ENCODE measurements around the gene PLEKHM2. TPM values are rescaled to one million over a fixed set of nuclear protein-coding genes. Genes with fewer than 3 reads are reported as not detected.

PLEKHM2 gene
- 100 and 105 TPM in 2 replicates for total RNA-seq

DNA sequence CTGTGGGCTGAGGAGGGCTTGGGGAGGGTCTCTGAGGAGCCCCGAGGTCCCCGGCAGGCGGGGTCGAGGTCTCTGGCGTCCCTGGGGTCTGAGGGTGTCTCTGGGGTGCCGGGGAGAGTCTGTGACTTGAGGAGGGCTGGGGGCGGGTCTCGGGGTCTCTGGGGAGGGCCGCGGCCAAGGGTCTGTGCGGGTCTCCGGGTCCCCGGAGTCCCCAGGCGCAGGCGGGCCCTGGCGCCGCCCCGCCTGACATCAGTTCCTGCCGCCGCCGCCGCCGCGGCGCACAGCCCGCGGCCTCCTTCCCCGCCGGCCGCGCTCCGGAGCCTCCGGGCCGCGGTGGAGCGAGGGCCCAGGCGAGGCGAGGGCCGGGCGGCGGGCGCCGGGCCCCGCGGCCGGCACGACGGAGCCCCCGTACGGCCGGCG lies at the start of gene PLEKHM2:
TSS of gene PLEKHM2 (plus strand) at position 279 of the 420 bp plus-strand sequence. CDS start 239 bp downstream, outside the sequence.
- H3K4me1 Mint-ChIP-seq, result peaks cover 73% of the 10 kb centered on the region
- H3K27me3 Mint-ChIP-seq, result no peaks in the 10 kb centered on the region
- ChIA-PET CTCF (interaction anchor here (1.9 kb wide), 1 partner anchor 13 kb away, joined by 7 read pairs; no protein-coding TSS in a partner anchor), POLR2A (interaction anchor here (1.0 to 2.6 kb wide), 3 partner anchors 12 to 34 kb away, joined by 4 to 54 read pairs (median 4); no protein-coding TSS in a partner anchor)
- H3K27ac Mint-ChIP-seq, result peak within 1 kb of the TSS; percentile 91
- no peaks in the 10 kb centered on the region for H3K9me3 Mint-ChIP-seq
- no peak for TF ChIP-seq CTCF (IDR thresholded peaks at IDR 0.05)
- ATAC-seq (ENCODE audit: low read depth) (peak; percentile 56), DNase-seq (peak; percentile 57)
- intact Hi-C loops (cut with micrococcal nuclease), result loop anchor here (1.0 to 10.0 kb wide), 4 partner anchors 81 to 681 kb away; partner anchors contain the start of genes DNAJC16 and SZRD1
- H3K36me3 Mint-ChIP-seq (ENCODE audit: low read depth), result peaks cover 16% of the 10 kb centered on the region
- H3K4me3 Mint-ChIP-seq, result peak within 1 kb of the TSS; percentile 88

GRCh38 chr1:15636436-15636835 lies 47.7 kb upstream of the PLEKHM2 start:
- Mint-ChIP-seq H3K4me1 (no peaks in the 10 kb centered on the region), H3K9me3 (no peaks in the 10 kb centered on the region), H3K4me3 (no peak overlapping the region), H3K27ac (no peak overlapping the region), H3K27me3 (no peaks in the 10 kb centered on the region), H3K36me3 (ENCODE audit: low read depth) (peaks cover 88% of the 10 kb centered on the region)
- ChIA-PET POLR2A (interaction anchor here (0.6 kb wide), 1 partner anchor 58 kb away, joined by 4 read pairs; no protein-coding TSS in a partner anchor), CTCF (interaction anchor here (0.6 to 1.1 kb wide), 2 partner anchors 14 to 189 kb away, joined by 3 read pairs; no protein-coding TSS in a partner anchor)
- ATAC-seq (ENCODE audit: low read depth) (no peak), DNase-seq (no peak)
- no peak for TF ChIP-seq CTCF (IDR thresholded peaks at IDR 0.05)
- intact Hi-C loops (cut with micrococcal nuclease), result loop anchor here (10.0 kb wide), 1 partner anchor 108 kb away; the partner anchor contains the start of gene TMEM82

- ATAC-seq (ENCODE audit: low read depth) (no peak), DNase-seq (no peak)
- Mint-ChIP-seq H3K9me3 (no peaks in the 10 kb centered on the region), H3K27ac (no peak overlapping the region), H3K4me3 (no peak overlapping the region), H3K36me3 (ENCODE audit: low read depth) (peaks cover 88% of the 10 kb centered on the region), H3K27me3 (no peaks in the 10 kb centered on the region), H3K4me1 (no peaks in the 10 kb centered on the region)
- TF ChIP-seq CTCF (IDR thresholded peaks at IDR 0.05), result no peak
- intact Hi-C loops (cut with micrococcal nuclease), result loop anchor here (10.0 kb wide), 1 partner anchor 107 kb away; the partner anchor contains the start of gene TMEM82
- POLR2A ChIA-PET, result no interaction called here
- CTCF ChIA-PET, result no interaction called here
Measured at GRCh38 chr1:15637826-15638225, 46.3 kb upstream of the PLEKHM2 start.

DNA sequence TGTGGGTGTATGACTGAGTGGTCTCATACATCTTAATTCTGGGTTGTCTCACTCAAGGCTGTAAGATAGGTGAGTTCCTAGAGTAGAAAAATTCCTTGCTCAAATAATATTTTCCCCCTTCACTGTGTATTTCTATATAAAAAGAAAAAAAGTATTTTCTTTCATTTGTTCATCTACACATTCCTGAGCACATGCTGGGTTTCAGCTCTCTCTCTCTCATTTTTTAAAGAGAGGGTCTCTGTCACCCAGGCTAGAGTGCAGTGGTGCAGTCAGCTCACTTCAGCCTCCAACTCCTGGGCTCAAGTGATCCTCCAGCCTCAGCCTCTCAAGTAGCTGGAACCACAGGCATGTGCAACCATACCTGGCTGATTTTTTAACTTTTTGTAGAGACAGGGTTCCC lies 44.9 kb upstream of the PLEKHM2 start:
- no peaks in the 10 kb centered on the region for H3K4me1 Mint-ChIP-seq
- H3K36me3 Mint-ChIP-seq (ENCODE audit: low read depth), result peaks cover 88% of the 10 kb centered on the region
- DNase-seq (no peak), ATAC-seq (ENCODE audit: low read depth) (no peak)
- ChIA-PET CTCF (no interaction called here), POLR2A (no interaction called here)
- H3K4me3 Mint-ChIP-seq, result no peak overlapping the region
- intact Hi-C loops (cut with micrococcal nuclease), result loop anchor here (10.0 kb wide), 1 partner anchor 106 kb away; the partner anchor contains the start of gene TMEM82
- H3K27me3 Mint-ChIP-seq, result no peaks in the 10 kb centered on the region
- no peak overlapping the region for H3K27ac Mint-ChIP-seq
- TF ChIP-seq CTCF (IDR thresholded peaks at IDR 0.05), result no peak
- H3K9me3 Mint-ChIP-seq, result no peaks in the 10 kb centered on the region

- H3K4me1 Mint-ChIP-seq, result no peaks in the 10 kb centered on the region
- no peaks in the 10 kb centered on the region for H3K27me3 Mint-ChIP-seq
- peaks cover 86% of the 10 kb centered on the region for H3K36me3 Mint-ChIP-seq (ENCODE audit: low read depth)
- ChIA-PET POLR2A (no interaction called here), CTCF (no interaction called here)
- no peak overlapping the region for H3K27ac Mint-ChIP-seq
- no peaks in the 10 kb centered on the region for H3K9me3 Mint-ChIP-seq
- intact Hi-C loops (cut with micrococcal nuclease), result loop anchor here (10.0 kb wide), 1 partner anchor 105 kb away; the partner anchor contains the start of gene TMEM82
- DNase-seq (no peak), ATAC-seq (ENCODE audit: low read depth) (no peak)
- no peak overlapping the region for H3K4me3 Mint-ChIP-seq
- no peak for TF ChIP-seq CTCF (IDR thresholded peaks at IDR 0.05)
Measured at GRCh38 chr1:15639931-15640330, 44.2 kb upstream of the PLEKHM2 start.

All from activated B cell treated with CpG ODN at 0.5 μM for 24 hours (primary cell).